Nephron progenitor cell (in vitro differentiated cells): ENCODE data around the gene SH3D21.

ENCODE experiments used
- DNase-seq: peaks from one replicate; pipeline ENCODE4 v3.0.0; 2021
- H3K27ac Mint-ChIP-seq: 2 replicates; pipeline ENCODE4 v1.8.0; 2021; ENCODE audit warnings: mild to moderate bottlenecking, moderate library complexity, mixed read lengths
- H3K27me3 Mint-ChIP-seq: 2 replicates; pipeline ENCODE4 v1.8.0; 2021; ENCODE audit warnings: mild to moderate bottlenecking, low read depth, mixed read lengths; ENCODE audit not compliant: poor library complexity
- H3K36me3 Mint-ChIP-seq: 2 replicates; pipeline ENCODE4 v1.8.0; 2021; ENCODE audit warnings: low read depth, mixed read lengths
- H3K4me1 Mint-ChIP-seq: 2 replicates; pipeline ENCODE4 v1.8.0; 2021; ENCODE audit warnings: mixed read lengths
- H3K4me3 Mint-ChIP-seq: 2 replicates; pipeline ENCODE4 v1.8.0; 2021; ENCODE audit warnings: mild to moderate bottlenecking, moderate library complexity, mixed read lengths
- H3K9me3 Mint-ChIP-seq: 2 replicates; pipeline ENCODE4 v1.8.0; 2021; ENCODE audit warnings: mild to moderate bottlenecking, moderate library complexity, mixed read lengths
- TF ChIP-seq, protein P1 (sequence below): fragments of 200-600 bp; sonication (generic); IDR thresholded peaks from 2 replicates; pipeline ENCODE4 v1.5.0; 2021; ENCODE audit warnings: antibody characterized with exemption

Gene SH3D21

DNA sequence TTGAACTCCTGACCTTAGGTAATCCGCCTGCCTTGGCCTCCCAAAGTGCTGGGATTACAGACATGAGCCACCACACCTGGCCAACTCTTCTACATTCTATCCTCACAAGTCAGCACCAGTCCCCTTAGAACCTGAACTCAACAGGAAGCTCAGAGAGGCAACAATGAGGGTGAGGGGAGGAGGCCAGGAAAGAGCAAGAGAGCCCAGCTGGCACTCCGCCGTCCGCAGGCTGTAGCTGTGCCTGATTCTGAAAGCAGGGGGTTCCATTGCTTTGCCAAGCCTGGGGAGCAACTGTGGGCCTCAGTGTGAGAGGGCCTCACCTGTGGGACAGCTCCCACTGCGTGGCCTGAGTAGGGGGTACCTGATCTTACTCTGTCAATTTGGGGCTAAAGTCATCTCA, 60.9 kb downstream of the SH3D21 start:
- no peak overlapping the region for H3K4me3 Mint-ChIP-seq
- peaks cover 55% of the 10 kb centered on the region for H3K4me1 Mint-ChIP-seq
- H3K9me3 Mint-ChIP-seq, result no peaks in the 10 kb centered on the region
- TF ChIP-seq, protein P1, sequence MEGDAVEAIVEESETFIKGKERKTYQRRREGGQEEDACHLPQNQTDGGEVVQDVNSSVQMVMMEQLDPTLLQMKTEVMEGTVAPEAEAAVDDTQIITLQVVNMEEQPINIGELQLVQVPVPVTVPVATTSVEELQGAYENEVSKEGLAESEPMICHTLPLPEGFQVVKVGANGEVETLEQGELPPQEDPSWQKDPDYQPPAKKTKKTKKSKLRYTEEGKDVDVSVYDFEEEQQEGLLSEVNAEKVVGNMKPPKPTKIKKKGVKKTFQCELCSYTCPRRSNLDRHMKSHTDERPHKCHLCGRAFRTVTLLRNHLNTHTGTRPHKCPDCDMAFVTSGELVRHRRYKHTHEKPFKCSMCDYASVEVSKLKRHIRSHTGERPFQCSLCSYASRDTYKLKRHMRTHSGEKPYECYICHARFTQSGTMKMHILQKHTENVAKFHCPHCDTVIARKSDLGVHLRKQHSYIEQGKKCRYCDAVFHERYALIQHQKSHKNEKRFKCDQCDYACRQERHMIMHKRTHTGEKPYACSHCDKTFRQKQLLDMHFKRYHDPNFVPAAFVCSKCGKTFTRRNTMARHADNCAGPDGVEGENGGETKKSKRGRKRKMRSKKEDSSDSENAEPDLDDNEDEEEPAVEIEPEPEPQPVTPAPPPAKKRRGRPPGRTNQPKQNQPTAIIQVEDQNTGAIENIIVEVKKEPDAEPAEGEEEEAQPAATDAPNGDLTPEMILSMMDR, result no peak
- H3K27me3 Mint-ChIP-seq, result no peaks in the 10 kb centered on the region
- H3K36me3 Mint-ChIP-seq, result peaks cover 17% of the 10 kb centered on the region
- no peak for DNase-seq
- H3K27ac Mint-ChIP-seq, result no peak overlapping the region

DNA sequence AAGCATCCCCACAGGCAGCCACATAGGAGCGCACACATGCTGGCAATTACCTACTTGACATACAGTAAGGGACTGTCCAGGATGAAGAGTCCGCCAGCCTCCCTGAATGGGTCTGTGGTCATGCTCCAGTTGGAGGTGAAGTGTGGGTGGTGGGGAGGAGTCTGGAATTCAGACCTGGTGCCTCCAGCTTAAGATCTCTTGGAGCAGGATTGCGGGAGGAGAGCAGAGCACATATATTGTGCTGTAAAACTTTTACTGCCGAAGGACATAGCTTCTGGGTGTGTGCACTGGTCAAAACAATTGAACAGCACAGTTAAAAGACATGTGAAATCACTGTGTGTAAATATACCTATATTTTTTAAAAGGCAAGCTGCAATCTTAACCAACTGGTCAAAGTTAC, 61.6 kb downstream of the SH3D21 start:
- peaks cover 61% of the 10 kb centered on the region for H3K4me1 Mint-ChIP-seq
- H3K9me3 Mint-ChIP-seq, result no peaks in the 10 kb centered on the region
- H3K4me3 Mint-ChIP-seq, result no peak overlapping the region
- TF ChIP-seq, protein P1, result no peak
- DNase-seq, result no peak
- H3K36me3 Mint-ChIP-seq, result peaks cover 13% of the 10 kb centered on the region
- no peak overlapping the region for H3K27ac Mint-ChIP-seq
- no peaks in the 10 kb centered on the region for H3K27me3 Mint-ChIP-seq

DNA sequence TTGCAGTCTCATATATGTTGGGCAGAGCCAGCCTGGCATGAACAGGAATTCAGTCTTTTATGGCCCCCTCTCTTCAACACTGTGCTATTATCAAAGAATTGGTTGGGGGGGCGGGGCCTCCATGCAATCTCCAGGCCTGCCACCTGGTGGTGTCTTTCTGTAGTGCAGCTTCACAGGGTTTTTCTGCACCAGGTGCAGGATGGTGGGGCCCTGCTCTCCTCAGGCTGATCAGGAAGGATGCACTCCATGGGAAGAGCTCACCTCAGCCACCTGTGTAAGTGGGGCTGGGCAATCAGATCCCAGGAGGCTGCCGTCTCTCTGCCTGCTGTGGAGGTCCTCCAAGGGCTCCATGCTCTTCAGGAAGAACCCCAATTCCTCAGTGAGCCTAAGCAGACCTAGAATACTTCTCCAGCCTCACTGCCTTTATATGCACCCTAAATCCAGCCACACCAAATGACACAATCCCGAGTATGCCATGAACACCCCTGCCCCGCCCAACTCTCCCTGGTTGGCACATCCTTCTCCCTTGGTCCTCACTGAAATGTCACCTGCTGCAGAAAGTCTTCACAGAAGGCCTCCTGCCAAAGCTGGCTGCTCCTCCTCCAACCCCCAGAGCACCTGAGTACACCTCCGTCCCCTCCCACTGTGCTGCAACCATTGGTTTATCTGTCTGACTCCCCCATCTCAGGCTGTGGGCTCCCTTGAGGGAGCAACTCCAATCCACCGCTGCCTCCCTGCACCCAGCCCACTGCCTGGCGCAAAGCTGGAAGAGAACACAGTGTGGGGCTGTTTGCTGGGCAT, 63.1 kb downstream of the SH3D21 start:
- Mint-ChIP-seq H3K9me3 (no peaks in the 10 kb centered on the region), H3K27ac (peak overlapping the region; percentile 16), H3K4me1 (peaks cover 75% of the 10 kb centered on the region), H3K4me3 (no peak overlapping the region), H3K36me3 (peaks cover 7% of the 10 kb centered on the region), H3K27me3 (no peaks in the 10 kb centered on the region)
- DNase-seq, result peak; percentile 94
- TF ChIP-seq, protein P1, result peak; percentile 84
